A549 (cell line): ENCODE measurements around the gene ZNF776.

Source experiments
- FOSL2 ChIP-seq, 2 experiments: fragments of 450-650 bp in 1 of 2; fragments of >200 bp in 1 of 2; sonication (Bioruptor Twin) in 1 of 2; formaldehyde crosslinking; IDR thresholded peaks; 2 replicates each; pipeline versions ENCODE4 v1.5.0 to v1.6.1; 2016 to 2020; ENCODE audit warnings: mild to moderate bottlenecking in 1 of 2, moderate library complexity in 1 of 2
- JUN ChIP-seq, 2 experiments: fragments of >200 bp; sonication (Bioruptor Twin); formaldehyde crosslinking; IDR thresholded peaks; 2 replicates in 1 of 2; 3 replicates in 1 of 2; pipeline ENCODE4 v1.6.1; 2016 to 2017
- JUNB ChIP-seq: fragments of >200 bp; sonication (Bioruptor Twin); formaldehyde crosslinking; IDR thresholded peaks from 2 replicates; pipeline ENCODE4 v1.6.1; 2016
- MAZ ChIP-seq: fragments of 150-350 bp; IDR thresholded peaks from 2 replicates; pipeline ENCODE4 v1.6.1; 2014; ENCODE audit warnings: antibody characterized with exemption, low read depth, low read length, borderline replicate concordance
- MYC ChIP-seq: IDR thresholded peaks from 2 replicates; pipeline ENCODE4 v1.6.1; 2012; ENCODE audit warnings: mild to moderate bottlenecking, inconsistent platforms, low read length, improper control_type of control experiment, borderline replicate concordance
- NFE2L2 ChIP-seq: fragments of 150-350 bp; conservative IDR thresholded peaks from 2 replicates; pipeline ENCODE4 v1.6.1; 2014; ENCODE audit warnings: low read length
- NR3C1 ChIP-seq: fragments of >200 bp; sonication (Bioruptor Twin); formaldehyde crosslinking; IDR thresholded peaks from 3 replicates; pipeline ENCODE4 v1.6.1; 2017
- POLR2A ChIP-seq: IDR thresholded peaks from 2 replicates; pipeline ENCODE4 v1.6.1; 2012; ENCODE audit warnings: mild to moderate bottlenecking, low read length
- RAD21 ChIP-seq, 2 experiments: fragments of >200 bp in 1 of 2; sonication (Bioruptor Twin) in 1 of 2; formaldehyde crosslinking in 1 of 2; IDR thresholded peaks in 1 of 2; conservative IDR thresholded peaks in 1 of 2; 2 replicates in 1 of 2; 3 replicates in 1 of 2; pipeline ENCODE4 v1.6.1; 2012 to 2018; ENCODE audit warnings: inconsistent platforms in 1 of 2
- RARB ChIP-seq: fragments of 250-450 bp; sonication (Bioruptor Pico); IDR thresholded peaks from 2 replicates; pipeline ENCODE4 v1.8.0; 2021; ENCODE audit warnings: mild to moderate bottlenecking, moderate library complexity
- ZNF302 ChIP-seq: fragments of 250-450 bp; sonication (Bioruptor Pico); IDR thresholded peaks from 2 replicates; pipeline ENCODE4 v1.9.0; 2021; ENCODE audit warnings: inconsistent platforms, mild to moderate bottlenecking, moderate library complexity
- TF ChIP-seq, protein P1 (sequence below): fragments of >200 bp; sonication (Bioruptor Twin); formaldehyde crosslinking; IDR thresholded peaks from 3 replicates; pipeline ENCODE4 v1.5.1; 2016
- TF ChIP-seq, protein P2 (sequence below): fragments of >200 bp; sonication (Bioruptor Twin); formaldehyde crosslinking; IDR thresholded peaks from 3 replicates; pipeline ENCODE4 v1.6.1; 2016

DNA sequence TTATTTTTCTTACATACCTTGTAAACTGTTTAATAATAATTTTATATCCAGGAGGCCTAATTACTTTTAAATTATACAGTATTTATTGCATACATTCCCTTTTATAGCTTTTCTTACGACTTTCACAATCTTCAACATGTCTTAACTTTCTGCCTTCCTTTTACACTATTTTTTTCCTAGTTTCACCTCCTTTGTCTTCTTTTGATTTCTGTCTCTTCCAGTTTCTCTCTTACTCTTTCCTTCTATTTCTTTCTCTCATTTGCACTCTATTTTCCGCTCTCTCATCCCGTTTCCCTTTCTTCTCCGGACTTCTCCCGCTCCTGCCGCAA, 56.6 kb downstream of the ZNF776 start:
- TF ChIP-seq MAZ (no peak), ZNF302 (CRISPR knock-in tag) (no peak), JUNB (no peak), FOSL2 (IDR thresholded peaks at IDR 0.05) (no peak), FOSL2 (CRISPR knock-in tag; IDR thresholded peaks at IDR 0.05) (no peak), RAD21 (conservative IDR thresholded peaks at IDR 0.05 in 1 of 2, IDR thresholded peaks at IDR 0.05 in 1 of 2) (no peak), POLR2A (no peak), MYC (no peak), NFE2L2 (no peak), RARB (CRISPR knock-in tag) (no peak), JUN (IDR thresholded peaks at IDR 0.05) (no peak), NR3C1 (no peak)
- TF ChIP-seq, protein P1, sequence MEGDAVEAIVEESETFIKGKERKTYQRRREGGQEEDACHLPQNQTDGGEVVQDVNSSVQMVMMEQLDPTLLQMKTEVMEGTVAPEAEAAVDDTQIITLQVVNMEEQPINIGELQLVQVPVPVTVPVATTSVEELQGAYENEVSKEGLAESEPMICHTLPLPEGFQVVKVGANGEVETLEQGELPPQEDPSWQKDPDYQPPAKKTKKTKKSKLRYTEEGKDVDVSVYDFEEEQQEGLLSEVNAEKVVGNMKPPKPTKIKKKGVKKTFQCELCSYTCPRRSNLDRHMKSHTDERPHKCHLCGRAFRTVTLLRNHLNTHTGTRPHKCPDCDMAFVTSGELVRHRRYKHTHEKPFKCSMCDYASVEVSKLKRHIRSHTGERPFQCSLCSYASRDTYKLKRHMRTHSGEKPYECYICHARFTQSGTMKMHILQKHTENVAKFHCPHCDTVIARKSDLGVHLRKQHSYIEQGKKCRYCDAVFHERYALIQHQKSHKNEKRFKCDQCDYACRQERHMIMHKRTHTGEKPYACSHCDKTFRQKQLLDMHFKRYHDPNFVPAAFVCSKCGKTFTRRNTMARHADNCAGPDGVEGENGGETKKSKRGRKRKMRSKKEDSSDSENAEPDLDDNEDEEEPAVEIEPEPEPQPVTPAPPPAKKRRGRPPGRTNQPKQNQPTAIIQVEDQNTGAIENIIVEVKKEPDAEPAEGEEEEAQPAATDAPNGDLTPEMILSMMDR: no peak
- TF ChIP-seq, protein P2, sequence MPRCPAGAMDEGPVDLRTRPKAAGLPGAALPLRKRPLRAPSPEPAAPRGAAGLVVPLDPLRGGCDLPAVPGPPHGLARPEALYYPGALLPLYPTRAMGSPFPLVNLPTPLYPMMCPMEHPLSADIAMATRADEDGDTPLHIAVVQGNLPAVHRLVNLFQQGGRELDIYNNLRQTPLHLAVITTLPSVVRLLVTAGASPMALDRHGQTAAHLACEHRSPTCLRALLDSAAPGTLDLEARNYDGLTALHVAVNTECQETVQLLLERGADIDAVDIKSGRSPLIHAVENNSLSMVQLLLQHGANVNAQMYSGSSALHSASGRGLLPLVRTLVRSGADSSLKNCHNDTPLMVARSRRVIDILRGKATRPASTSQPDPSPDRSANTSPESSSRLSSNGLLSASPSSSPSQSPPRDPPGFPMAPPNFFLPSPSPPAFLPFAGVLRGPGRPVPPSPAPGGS: no peak
